ACHN (cell line): Measurements from ENCODE around the gene FAT2.
A peak's percentile ranks its signal among the peaks of the same experiment; 100 is the strongest.

Experiments
- DNase-seq: peaks from one replicate; pipeline ENCODE4 v3.0.0-alpha.2; 2015
- in situ Hi-C: cut with HindIII; loops from 2 replicates; pipeline ENCODE4 v1.10.0; 2017; ENCODE audit warnings: low sequenced_read_pairs, low pct_ligation_motif_present, low pct_unique_long_range_greater_than_20kb

FAT2 gene

GRCh38 chr5:151615431-151615830, 24.3 kb upstream of the FAT2 start:
- in situ Hi-C loops, result no loop called here
- no peak for DNase-seq

DNA sequence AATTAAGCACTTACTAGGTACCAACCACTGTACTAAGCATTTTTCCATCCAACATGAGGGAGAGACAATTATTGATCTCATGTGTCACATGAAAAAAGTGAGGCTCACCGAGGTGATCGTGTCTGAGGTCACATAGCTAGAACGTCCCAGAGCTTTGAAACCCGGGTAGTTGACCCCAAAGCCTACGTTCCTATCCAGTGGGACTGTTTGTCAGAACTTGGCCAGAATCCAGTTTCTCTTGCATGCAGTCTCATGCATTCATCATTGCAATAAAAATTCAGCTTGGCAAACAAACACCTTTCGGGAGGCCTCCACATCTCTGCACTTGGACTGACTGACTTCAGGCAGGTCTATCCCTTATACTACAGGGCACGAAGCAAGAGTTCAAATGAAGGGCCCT, 23.4 kb upstream of the FAT2 start:
- in situ Hi-C loops, result no loop called here

GRCh38 chr5:151612689-151613427, 21.7 kb upstream of the FAT2 start:
- in situ Hi-C loops, result no loop called here
- DNase-seq, result peak; percentile 63

More for the DNA sequence above, 23.4 kb upstream of the FAT2 start:
- no peak for DNase-seq

GRCh38 chr5:151611127-151611775, 20.1 kb upstream of the FAT2 start:
- no peak for DNase-seq
- in situ Hi-C loops, result no loop called here

DNA sequence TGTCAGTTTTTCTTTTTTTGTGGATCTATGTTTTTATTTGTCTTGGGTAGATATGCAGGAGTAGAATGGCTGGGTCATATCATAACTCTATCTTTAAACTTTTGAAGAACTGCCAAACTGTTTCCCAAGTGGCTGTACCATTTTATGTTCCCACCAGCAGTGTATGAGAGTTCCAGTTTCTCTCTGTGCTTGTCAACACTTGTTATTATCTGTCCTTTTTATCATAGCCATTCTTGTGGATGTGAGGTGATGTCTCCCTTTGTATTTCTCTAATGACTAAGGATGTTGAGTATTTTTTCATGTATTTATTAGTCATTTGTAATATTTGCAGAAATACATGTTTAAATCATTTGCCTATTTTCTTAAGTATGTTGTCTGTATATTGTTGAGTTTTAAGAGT, 17.4 kb upstream of the FAT2 start:
- no peak for DNase-seq
- in situ Hi-C loops, result no loop called here

- no peak for DNase-seq
- in situ Hi-C loops, result no loop called here
Observed at GRCh38 chr5:151607304-151607703, 16.2 kb upstream of the FAT2 start.

DNA sequence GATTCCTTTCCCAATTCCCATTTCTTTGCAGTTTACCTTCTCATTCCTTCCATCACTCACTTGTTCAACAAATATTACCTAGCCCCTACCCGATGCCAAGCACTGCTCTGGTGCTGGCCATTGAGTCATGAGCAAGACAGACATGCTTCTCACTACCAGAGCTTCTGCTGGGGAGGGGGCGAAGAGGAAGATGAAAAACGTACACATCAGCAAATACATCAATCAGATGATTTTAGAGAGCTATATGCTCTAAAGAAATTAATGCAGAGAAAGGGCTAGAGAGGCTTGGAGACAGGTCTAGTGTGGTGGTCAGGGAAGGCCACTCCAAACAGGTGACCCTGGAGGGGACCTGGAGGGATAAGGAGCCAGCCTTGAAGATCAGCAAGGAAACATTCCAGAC, 14.4 kb upstream of the FAT2 start:
- no peak for DNase-seq
- in situ Hi-C loops, result no loop called here

GRCh38 chr5:151602806-151603205, 11.7 kb upstream of the FAT2 start:
- DNase-seq, result no peak
- in situ Hi-C loops, result no loop called here

DNA sequence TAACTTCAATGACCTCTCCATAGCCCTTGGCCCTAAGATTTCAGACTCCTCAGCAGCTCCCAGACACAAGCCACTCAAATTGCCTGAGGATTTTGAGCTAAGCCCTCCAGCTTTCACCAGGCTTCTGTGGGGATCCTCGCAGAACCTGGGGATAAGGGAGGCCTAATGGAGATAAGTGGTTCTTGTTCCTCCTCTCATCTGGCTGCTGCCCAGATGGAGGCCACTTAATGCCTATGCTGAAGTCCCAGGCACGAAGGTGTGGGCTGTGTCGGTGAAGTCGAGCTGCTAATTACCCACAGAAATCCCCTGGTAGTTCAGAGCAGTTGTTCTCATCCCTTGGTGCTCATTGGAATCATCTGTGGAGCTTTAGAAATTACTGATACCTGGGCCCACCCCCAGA, 10.3 kb upstream of the FAT2 start:
- DNase-seq, result no peak
- in situ Hi-C loops, result no loop called here

GRCh38 chr5:151600069-151600665, 9.0 kb upstream of the FAT2 start:
- in situ Hi-C loops, result no loop called here
- no peak for DNase-seq

DNA sequence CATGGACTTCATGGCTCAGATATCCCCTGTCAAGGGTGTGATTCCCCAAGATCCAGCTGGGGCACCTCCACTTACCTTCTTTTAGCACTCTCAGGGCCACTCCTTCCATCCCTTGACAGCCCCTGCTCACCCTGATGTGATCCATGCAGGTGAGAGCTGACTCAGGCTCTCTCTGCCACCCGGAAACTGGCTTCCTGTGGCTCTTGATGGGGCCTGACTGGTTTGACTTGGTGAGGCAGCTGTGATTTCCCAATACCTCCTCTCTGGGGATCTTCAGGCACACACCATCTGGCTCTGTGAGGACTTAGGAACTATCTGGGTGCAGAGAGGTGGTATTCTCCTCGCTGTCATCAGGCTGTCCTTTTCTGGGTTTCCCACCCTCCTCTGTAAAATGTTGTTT, 7.9 kb upstream of the FAT2 start:
- DNase-seq, result no peak
- in situ Hi-C loops, result no loop called here

- DNase-seq, result no peak
- in situ Hi-C loops, result no loop called here
Observed at GRCh38 chr5:151598549-151598948, 7.4 kb upstream of the FAT2 start.

GRCh38 chr5:151597749-151598148, 6.6 kb upstream of the FAT2 start:
- DNase-seq, result no peak
- in situ Hi-C loops, result no loop called here

GRCh38 chr5:151596828-151597539, 5.9 kb upstream of the FAT2 start:
- DNase-seq, result peak; percentile 15
- in situ Hi-C loops, result no loop called here

- in situ Hi-C loops, result no loop called here
- no peak for DNase-seq
Observed at GRCh38 chr5:151595411-151595826, 4.3 kb upstream of the FAT2 start.

GRCh38 chr5:151592855-151593408, 1.8 kb upstream of the FAT2 start:
- in situ Hi-C loops, result no loop called here
- DNase-seq, result no peak

- no peak for DNase-seq
- in situ Hi-C loops, result no loop called here
Observed at GRCh38 chr5:151589878-151590570, 1.1 kb downstream of the FAT2 start.

DNA sequence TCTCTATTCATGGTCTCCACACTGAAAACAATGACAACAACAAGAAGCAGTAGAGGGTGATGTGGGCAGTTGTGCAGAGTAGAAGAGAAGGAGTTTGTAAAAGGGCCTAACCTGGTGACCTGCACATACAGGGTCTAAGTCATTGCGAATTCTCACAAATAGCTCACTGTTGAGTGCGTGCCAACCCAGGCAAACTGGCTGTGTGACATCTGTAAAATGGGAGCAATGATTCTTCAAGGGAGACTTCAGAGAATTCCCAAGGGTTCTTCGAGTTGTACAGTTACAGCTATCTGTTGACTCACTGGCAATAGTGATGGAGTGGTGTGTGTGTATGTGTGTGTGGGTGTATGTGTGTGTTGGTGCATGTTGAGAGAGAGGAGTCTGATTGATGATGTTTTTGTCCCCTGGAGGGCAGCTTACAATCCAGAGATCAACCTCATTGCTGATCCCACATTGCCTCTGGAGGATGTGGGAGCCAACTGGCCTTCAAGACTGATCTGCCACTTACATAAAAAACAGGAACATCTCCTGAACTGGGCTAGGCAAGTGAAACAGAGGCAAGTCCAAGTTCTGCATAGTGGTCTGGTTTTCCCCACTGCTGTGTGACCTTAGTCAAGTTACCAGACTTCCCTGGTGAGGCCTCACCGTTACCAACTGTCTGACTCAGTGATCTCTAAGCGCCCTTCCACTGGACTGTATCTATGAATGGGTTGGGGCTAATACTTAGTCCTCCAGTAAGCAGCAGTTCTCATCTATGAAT, 3.2 kb downstream of the FAT2 start:
- no peak for DNase-seq
- in situ Hi-C loops, result no loop called here
